Esophagus squamous epithelium (tissue), 5 donors: ENCODE measurements around the gene SYT6. TPM values are rescaled to one million over a fixed set of nuclear protein-coding genes. Genes with fewer than 3 reads are reported as not detected.

ENCODE experiments used
- DNase-seq: peaks from one replicate; lab custom pipeline; 2025; lab: John Stamatoyannopoulos, UW
- H3K27ac ChIP-seq, 4 donors: fragments of 200-600 bp; sonication (generic); one replicate each; pipeline ENCODE4 v1.5.1; 2016 to 2019; ENCODE audit warnings: mild to moderate bottlenecking in 1 of 4
- H3K27me3 ChIP-seq, 4 donors: fragments of 200-600 bp; sonication (generic); 1 replicate in 3 of 4; 2 replicates in 1 of 4; pipeline versions ENCODE4 v1.5.1 to v1.6.0; 2017 to 2021; ENCODE audit warnings: antibody characterized with exemption in 1 of 4
- H3K36me3 ChIP-seq, 3 donors: fragments of 200-600 bp; sonication (generic); one replicate each; pipeline ENCODE4 v1.5.1; 2016 to 2019
- H3K4me1 ChIP-seq, 3 donors: fragments of 200-600 bp; sonication (generic); one replicate each; pipeline ENCODE4 v1.5.1; 2017 to 2019
- H3K4me3 ChIP-seq, 4 donors: fragments of 200-600 bp; sonication (generic); 1 replicate in 3 of 4; 2 replicates in 1 of 4; pipeline ENCODE4 v1.5.1; 2016 to 2019; ENCODE audit warnings: mild to moderate bottlenecking in 2 of 4, moderate library complexity in 1 of 4
- H3K9me3 ChIP-seq, 3 donors: fragments of 200-600 bp; sonication (generic); one replicate each; pipeline ENCODE4 v1.5.1; 2016 to 2019
- CTCF ChIP-seq, 6 experiments: fragments of 450-650 bp in 4 of 6; fragments of 200-600 bp in 2 of 6; sonication (generic) in 2 of 6; IDR thresholded peaks; one replicate each; pipeline ENCODE4 v1.5.1; 2016 to 2019; ENCODE audit warnings: antibody characterized with exemption in 6 of 6, mild to moderate bottlenecking in 4 of 6, moderate library complexity in 4 of 6
- POLR2A ChIP-seq, 4 donors: fragments of 450-650 bp; IDR thresholded peaks; one replicate each; pipeline ENCODE4 v1.6.1; 2017; ENCODE audit warnings: antibody characterized with exemption in 4 of 4, mild to moderate bottlenecking in 4 of 4, moderate library complexity in 3 of 4
- WGBS, 2 donors: methylation state at CpG; one replicate each; pipeline ENCODE4 v1.1.5; 2018; 5-methylcytosine and 5-hydroxymethylcytosine counted together
- intact Hi-C: fragments of 100-400 bp; cut with DNase I; formaldehyde crosslinking; loops from one replicate; pipeline ENCODE4 v1.15.0; 2022
- total RNA-seq, 4 donors: library from RNA; depleted of rRNA; stranded (reverse); fragments of >200 nt; gene quantifications; one replicate each; pipeline ENCODE4 v1.1.0, GENCODE V29; 2016
- donor health status: DM: yes; HTN: yes; CAD: no.

Gene SYT6
- total RNA-seq, 4 donors from 2014 or later = not detected

- TF ChIP-seq CTCF (IDR thresholded peaks at IDR 0.05) = no peak
- TF ChIP-seq POLR2A (IDR thresholded peaks at IDR 0.05) = no peak
- H3K27me3 ChIP-seq = peaks cover 0 to 22% (median 0%) of the 10 kb centered on the region in 4 donors
- no peaks in the 10 kb centered on the region for H3K9me3 ChIP-seq
- H3K27ac ChIP-seq = no peak overlapping the region
- DNase-seq = no peak
- H3K36me3 ChIP-seq = no peaks in the 10 kb centered on the region
- H3K4me1 ChIP-seq = no peaks in the 10 kb centered on the region
- intact Hi-C loops = no loop called here
- H3K4me3 ChIP-seq = no peak overlapping the region
- 47 to 70% methylated on average over 11 of the region's 14 CpGs for WGBS, 2 donors
Observed at GRCh38 chr1:114105421-114105979, 48.2 kb downstream of the SYT6 start.

- no peaks in the 10 kb centered on the region for H3K9me3 ChIP-seq
- H3K27ac ChIP-seq = no peak overlapping the region
- H3K27me3 ChIP-seq = peaks cover 0 to 28% (median 0%) of the 10 kb centered on the region in 4 donors
- no peaks in the 10 kb centered on the region for H3K36me3 ChIP-seq
- TF ChIP-seq CTCF (IDR thresholded peaks at IDR 0.05) (no peak), POLR2A (IDR thresholded peaks at IDR 0.05) (no peak)
- DNase-seq = no peak
- no peaks in the 10 kb centered on the region for H3K4me1 ChIP-seq
- 38 to 60% methylated on average over 3 of the region's 3 CpGs for WGBS, 2 donors
- intact Hi-C loops = no loop called here
- H3K4me3 ChIP-seq = no peak overlapping the region
Observed at GRCh38 chr1:114104949-114105348, 48.7 kb downstream of the SYT6 start.

GRCh38 chr1:114103992-114104391, 49.7 kb downstream of the SYT6 start:
- DNase-seq = no peak
- Histone ChIP-seq H3K4me1 (no peaks in the 10 kb centered on the region), H3K27me3 (peaks cover 0 to 28% (median 0%) of the 10 kb centered on the region in 4 donors), H3K27ac (no peak overlapping the region), H3K4me3 (no peak overlapping the region), H3K9me3 (no peaks in the 10 kb centered on the region), H3K36me3 (no peaks in the 10 kb centered on the region)
- intact Hi-C loops = no loop called here
- WGBS, 2 donors = 45 to 62% methylated on average over 2 of the region's 2 CpGs
- TF ChIP-seq POLR2A (IDR thresholded peaks at IDR 0.05) = no peak
- no peak for TF ChIP-seq CTCF (IDR thresholded peaks at IDR 0.05)

GRCh38 chr1:114102136-114102535, 51.5 kb downstream of the SYT6 start:
- no peak for DNase-seq
- TF ChIP-seq POLR2A (IDR thresholded peaks at IDR 0.05) (no peak), CTCF (IDR thresholded peaks at IDR 0.05) (no peak)
- no peak overlapping the region for H3K27ac ChIP-seq
- peaks cover 0 to 27% (median 0%) of the 10 kb centered on the region in 4 donors for H3K27me3 ChIP-seq
- no peak overlapping the region for H3K4me3 ChIP-seq
- intact Hi-C loops = no loop called here
- H3K4me1 ChIP-seq = no peaks in the 10 kb centered on the region
- H3K36me3 ChIP-seq = no peaks in the 10 kb centered on the region
- WGBS, 2 donors = 75 to 79% methylated on average over 2 of the region's 2 CpGs
- H3K9me3 ChIP-seq = no peaks in the 10 kb centered on the region

GRCh38 chr1:114100148-114100547, 53.5 kb downstream of the SYT6 start:
- no peak for DNase-seq
- Histone ChIP-seq H3K4me3 (no peak overlapping the region), H3K27ac (no peak overlapping the region), H3K4me1 (no peaks in the 10 kb centered on the region), H3K27me3 (peaks cover 0 to 21% (median 0%) of the 10 kb centered on the region in 4 donors), H3K36me3 (no peaks in the 10 kb centered on the region), H3K9me3 (no peaks in the 10 kb centered on the region)
- whole genome bisulfite sequencing, 2 donors = 91 to 100% methylated on average over 1 to 6 of the region's 6 CpGs
- TF ChIP-seq CTCF (IDR thresholded peaks at IDR 0.05) = no peak
- intact Hi-C loops = no loop called here
